ENCODE data around the gene DNMT3L.
"Not testable (repeated sequence)": the region's sequence is repeated elsewhere in the genome, so short reads cannot be mapped to it uniquely, and the experiment has no call there.

Gene DNMT3L

GRCh38 chr21:44261675-44262295 is at the start of gene DNMT3L:
Gene DNMT3L (minus strand): TSS chr21:44261897. CDS start chr21:44261259, 638 bp downstream.
- DNase-seq (ENCODE audit: low read depth in 1 of 2, low spot score in 1 of 2) = no peak

DNA sequence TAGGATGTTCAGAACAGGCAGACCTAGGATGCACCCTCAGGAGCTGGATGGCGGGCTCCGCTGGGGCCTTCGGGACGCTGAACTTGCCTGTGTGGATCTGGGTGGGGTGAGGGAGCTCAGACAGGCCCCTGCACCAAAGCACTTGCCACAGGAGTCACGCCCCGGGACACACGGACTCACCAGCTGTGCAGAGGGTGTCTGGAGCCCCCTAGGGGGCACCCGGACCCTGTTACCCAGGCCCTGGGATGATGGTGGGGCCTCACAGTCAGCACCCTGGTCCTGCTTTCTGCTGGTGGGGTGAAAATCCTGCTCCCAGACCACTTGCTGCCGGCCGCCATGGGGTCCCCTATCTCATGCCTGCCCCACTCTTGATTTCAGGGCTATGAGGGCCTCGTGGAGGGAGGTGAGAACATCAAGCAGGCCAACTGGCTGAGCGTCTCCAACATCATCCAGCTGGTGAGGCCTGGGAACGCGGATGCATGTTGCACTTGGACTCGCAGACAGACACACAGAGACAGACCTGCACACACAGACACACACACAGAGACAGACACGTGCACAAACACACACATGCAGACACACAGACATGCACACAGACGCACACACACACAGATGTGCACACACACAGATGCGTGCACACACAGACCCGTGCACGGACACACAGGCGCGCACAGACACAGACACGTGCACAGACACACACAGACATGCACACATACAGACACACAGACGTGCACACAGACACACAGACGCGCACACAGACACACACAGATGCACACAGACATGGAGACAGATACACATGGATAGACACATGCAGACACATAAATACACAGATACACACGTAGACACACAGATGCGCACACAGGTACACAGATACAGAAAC is 49.2 kb upstream of the DNMT3L start:
- DNase-seq (ENCODE audit: low read depth in 1 of 2, low spot score in 1 of 2) = no peak

DNA sequence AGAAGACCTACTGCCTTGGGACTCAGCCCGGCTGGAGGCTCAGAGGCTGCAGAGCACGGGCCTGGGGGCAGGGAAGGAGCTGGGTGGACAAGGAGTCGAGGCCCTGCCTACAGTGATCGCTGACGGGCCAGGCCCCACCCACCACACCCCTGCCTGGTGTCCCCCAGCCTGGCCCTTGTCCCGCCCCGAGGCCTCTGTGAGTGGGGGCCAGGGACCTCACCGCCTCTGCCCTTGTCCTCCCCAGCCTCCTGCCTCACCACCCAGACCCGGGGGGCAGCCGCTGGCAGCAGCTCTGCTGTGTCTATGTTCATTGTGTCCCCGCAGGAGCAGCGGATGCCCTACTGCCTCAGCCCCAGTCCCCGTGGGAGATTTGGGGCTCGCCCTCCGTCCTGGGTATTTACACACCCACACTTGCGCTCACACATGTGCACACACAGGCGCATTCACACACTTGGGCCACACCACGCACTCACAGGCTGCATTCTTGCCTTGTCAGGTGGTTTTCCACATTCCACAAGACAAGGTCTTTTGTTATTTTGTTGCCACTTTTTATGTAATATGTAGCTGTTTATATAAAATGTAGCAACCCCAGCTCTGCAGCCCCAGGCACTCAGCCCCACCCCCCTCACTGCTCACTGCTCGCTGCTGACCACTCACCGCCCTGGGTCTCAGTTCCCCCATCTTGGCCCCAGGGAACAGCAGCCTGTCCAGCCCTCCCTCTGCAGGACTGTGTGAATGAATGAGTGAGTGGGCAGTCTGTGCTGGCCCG is 45.4 kb upstream of the DNMT3L start:
- no peak for DNase-seq (ENCODE audit: low read depth in 1 of 2, low spot score in 1 of 2)

- DNase-seq (ENCODE audit: low read depth in 1 of 2, low spot score in 1 of 2) = no peak
Measured at GRCh38 chr21:44305691-44306090, 44.0 kb upstream of the DNMT3L start.

DNA sequence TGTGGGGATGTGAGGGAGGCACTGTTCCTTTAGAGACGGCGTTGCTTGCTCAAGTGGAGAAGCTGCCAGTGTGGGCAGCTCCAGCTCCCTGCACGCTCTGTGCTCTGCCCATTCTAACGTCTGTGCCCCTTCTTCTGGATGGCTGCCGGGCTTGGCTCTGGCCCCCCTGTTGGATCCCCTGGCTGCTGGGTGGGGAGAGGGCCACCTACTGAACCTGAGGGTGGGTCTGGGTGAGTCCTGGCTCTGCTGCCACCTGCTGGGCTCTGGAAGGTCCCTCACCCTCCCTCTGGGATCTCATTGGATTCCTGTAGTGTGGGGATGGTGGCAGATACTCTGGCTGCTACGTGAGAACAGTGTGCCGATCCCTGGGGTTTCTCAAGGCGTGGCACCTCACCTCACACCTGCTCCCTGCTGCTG is 43.2 kb upstream of the DNMT3L start:
- peak in 1 of 2 donors; percentile 31 for DNase-seq (ENCODE audit: low read depth in 1 of 2, low spot score in 1 of 2)

- DNase-seq (ENCODE audit: low read depth in 1 of 2, low spot score in 1 of 2) = no peak
Measured at GRCh38 chr21:44304011-44304616, 42.4 kb upstream of the DNMT3L start.

DNA sequence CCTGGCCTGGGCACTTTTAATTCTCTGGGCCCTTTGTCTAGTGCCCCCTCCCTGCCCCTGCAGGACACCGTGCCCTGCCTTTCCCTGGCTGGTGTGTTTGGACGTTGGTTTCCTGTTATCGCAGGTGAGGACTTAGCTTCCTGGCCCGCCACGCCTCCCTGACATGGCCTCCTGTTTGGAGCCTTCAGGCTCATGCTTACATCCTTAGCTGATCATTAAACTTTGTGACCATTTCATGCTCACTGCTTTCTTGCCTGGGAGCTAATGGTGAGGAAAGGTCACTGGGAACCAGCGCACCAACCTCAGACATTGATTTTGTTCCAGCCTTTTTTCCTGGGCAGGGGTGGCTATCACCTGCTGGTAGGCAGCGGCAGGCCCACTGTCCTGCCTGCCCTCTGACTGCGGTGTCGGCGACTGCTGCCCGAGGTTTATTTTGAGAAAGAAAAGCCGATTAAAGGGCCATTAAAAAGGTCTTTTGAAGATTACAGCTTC is 41.8 kb upstream of the DNMT3L start:
- no peak for DNase-seq (ENCODE audit: low read depth in 1 of 2, low spot score in 1 of 2)

GRCh38 chr21:44302573-44303401 is 41.1 kb upstream of the DNMT3L start:
- not testable (repeated sequence) for DNase-seq (ENCODE audit: low read depth in 1 of 2, low spot score in 1 of 2)

DNA sequence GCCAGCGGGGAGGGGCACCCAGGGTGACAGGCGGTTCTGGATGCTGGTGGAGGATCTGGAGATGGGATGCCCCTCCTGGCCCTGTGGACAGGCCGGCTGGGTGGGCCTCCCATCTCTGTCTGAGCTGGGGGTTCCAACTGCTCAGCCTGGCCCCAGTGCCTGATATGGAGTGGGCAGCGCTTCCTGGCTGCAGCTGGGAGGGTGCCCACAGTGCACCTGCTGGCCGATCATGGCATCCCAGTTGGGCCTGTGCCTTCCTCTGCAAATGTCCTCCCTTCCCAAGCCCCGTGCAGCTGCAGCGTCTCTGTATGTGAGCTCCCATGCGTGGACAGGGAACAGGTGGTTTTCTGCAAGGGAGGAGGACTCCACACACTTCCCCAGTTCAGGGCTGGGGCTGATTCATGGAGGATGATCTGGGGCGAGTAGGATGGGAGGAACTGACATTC is 40.3 kb upstream of the DNMT3L start:
- no peak for DNase-seq (ENCODE audit: low read depth in 1 of 2, low spot score in 1 of 2)

DNA sequence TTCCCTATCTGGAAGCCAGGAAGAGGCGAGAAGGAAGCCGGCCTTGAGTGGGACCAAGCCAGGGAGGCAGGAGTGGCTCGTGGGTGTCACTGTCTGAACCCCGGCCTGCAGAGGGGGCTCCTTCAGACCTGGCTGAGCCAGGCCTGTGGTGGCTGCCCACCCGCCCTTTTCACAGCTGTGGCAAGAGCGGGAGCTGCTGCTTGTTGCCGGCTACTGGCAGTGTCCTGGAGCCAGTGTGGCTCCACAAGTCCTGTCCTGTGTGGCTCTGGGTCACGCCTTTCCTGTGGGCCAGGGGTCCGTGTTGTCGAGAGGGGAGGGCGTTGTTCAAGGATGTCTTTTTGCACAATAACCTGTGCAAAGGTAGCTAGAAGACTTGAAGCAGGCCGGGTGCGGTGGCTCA is 39.4 kb upstream of the DNMT3L start:
- no peak for DNase-seq (ENCODE audit: low read depth in 1 of 2, low spot score in 1 of 2)

DNA sequence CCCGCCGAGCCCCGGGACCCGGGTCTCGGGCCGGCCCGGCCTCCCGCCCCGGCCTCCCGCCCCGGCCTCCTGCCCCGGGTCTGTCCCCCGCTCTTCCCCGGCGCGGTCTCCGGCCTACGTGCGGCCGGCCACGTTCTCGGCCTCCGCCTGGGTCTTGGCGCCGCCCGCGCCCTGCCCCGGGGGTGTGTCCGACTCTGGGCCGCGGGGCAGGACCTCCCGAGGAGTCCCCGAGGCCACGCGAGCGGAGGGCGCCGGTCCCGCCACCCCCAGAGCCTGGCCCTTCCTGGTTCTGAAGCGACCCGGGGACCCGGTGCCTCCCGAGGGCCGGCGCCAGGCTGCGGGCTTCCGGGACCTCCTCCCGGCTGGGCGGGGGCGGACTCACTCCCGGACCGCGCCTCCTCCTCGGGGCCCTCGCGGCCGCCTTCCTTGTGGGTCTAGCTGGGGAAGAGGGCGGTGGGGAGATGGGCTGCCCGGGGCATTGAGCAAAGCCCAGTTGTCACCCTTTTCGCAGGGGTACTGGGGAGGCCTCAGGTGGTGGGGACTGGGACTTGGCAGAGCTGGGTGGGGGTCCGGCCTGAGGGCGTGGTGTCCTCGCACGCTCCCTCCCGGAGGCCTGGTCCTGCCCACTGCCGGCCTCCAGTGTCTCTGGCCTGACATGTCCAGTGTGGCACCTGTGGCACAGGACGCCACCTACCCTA is 38.7 kb upstream of the DNMT3L start:
- peak; percentile 21 to 52 for DNase-seq (ENCODE audit: low read depth in 1 of 2, low spot score in 1 of 2)

DNA sequence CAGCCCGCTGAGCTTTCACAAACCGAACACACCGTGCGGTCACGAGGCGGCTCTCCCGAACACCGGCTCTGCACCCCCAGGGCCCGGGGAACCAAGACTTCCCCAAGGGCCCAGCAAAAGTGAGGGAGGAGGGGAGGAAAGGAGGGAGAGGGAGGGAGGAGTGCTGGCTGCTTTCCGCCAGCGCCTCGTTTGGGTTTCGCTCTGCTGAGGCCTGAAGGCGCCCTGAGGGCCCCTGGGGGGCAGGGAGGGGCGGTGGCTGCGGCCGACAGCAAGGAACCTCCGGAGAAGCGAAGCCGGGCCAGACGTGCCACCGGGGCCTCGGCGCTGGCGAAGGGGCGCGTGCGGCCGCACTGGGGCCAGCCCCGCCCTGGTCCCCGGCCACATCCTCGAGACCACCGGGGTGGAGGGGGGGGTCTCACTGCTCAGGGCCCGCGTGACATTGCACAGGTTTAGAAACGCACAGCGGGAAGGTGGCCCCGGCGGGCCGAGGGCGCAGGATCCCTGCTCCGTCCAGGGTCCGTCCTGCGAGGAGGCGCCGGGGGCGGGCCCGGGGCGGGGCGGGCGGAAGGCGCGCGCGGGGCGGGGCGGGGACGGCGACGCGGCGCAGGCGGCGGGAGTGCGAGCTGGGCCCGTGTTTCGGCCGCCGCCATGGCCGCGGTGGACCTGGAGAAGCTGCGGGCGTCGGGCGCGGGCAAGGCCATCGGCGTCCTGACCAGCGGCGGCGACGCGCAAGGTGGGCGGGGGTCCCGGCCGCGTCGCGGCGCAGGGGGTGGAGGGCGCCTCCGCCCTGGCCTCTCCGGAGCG is 38.0 kb upstream of the DNMT3L start, which contains the start of gene PFKL:
PFKL (plus strand) TSS at position 596 of the 804 bp plus-strand sequence; CDS start at position 649, 53 bp downstream.
- peak; percentile 23 to 55 for DNase-seq (ENCODE audit: low read depth in 1 of 2, low spot score in 1 of 2)

GRCh38 chr21:44299085-44299457 is 37.4 kb upstream of the DNMT3L start:
- no peak for DNase-seq (ENCODE audit: low read depth in 1 of 2, low spot score in 1 of 2)

DNA sequence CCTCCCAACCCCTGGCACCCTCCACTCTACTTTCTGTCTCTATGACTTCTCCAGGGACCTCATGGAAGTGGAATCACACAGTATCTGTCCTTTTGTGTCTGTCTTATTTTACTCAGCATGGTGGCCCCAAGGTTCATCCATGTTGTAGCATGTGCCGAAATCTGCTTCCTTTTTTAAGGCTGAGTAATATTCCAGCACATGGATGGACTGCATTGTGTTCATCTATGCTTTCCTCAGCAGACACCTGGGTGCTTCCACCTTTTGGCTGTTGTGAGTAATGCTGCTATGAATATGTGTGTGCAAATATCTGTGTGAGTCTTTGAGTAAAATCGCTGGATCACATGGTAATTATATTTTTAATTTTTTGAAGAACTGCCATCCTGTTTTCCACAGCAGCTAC is 36.6 kb upstream of the DNMT3L start:
- no peak for DNase-seq (ENCODE audit: low read depth in 1 of 2, low spot score in 1 of 2)

DNA sequence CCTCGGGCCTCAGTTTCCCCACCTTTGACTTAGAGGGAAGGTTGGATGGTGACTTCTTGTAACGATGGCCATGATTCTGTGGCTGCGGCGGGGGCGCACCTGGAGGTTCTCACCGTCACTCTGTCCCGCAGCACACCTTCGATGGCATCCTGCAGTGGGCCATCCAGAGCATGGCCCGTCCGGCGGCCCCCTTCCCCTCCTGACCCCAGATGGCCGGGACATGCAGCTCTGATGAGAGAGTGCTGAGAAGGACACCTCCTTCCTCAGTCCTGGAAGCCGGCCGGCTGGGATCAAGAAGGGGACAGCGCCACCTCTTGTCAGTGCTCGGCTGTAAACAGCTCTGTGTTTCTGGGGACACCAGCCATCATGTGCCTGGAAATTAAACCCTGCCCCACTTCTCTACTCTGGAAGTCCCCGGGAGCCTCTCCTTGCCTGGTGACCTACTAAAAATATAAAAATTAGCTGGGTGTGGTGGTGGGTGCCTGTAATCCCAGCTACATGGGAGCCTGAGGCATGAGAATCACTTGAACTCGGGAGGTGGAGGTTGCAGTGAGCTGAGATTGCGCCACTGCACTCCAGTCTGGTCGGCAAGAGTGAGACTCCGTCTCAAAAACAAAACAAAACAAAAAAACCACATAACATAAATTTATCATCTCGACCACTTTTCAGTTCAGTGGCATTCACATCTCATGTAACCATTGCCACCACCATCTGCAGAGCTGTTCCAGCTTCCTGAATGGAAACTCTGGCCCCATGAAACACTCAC is 36.0 kb upstream of the DNMT3L start:
- peak; percentile 50 to 60 for DNase-seq (ENCODE audit: low read depth in 1 of 2, low spot score in 1 of 2)

- no peak for DNase-seq (ENCODE audit: low read depth in 1 of 2, low spot score in 1 of 2)
Measured at GRCh38 chr21:44296916-44297315, 35.2 kb upstream of the DNMT3L start.

DNA sequence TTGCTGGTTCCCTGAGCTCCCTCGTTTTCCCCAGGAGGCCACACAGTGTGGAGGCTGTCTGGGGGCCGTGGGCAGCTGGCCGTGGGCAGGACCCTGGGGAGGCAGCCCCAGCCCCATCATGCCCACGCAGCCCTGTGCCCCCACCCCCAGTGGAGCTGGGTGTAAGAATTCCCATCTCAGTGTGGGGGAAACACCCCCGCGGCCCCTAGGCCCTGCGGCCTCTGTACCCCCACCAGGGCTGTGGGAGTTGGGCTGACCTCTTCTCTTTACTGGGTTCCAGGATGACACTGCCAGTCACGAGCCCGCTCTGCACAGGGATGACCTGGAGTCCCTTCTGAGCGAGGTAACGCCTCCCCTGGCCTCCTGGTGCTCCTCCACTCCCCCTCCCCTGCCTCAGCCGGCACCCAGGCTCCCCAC is 34.4 kb upstream of the DNMT3L start:
- DNase-seq (ENCODE audit: low read depth in 1 of 2, low spot score in 1 of 2) = no peak

DNA sequence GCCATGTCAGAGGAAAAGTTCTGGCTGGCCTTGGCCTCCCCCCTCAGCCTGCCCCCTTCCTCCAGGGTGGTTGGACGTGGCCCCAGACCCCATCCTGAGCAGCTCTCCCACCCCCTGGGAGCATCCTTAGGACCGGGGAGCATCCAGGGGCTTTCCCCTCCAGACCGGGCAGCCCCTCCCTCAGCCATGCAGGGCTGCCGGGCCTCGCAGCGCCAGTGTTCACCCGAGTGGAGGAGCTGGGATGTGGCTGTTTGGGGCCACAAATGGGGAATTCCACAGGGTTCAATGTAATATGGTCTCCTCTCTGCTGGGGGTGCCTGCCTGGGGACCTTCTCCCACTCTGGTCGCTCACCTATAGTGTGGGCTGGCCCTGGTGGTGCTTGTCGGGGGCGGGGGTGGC is 33.9 kb upstream of the DNMT3L start:
- DNase-seq (ENCODE audit: low read depth in 1 of 2, low spot score in 1 of 2) = no peak

Measured in stimulated activated CD4-positive, alpha-beta T cell treated with anti-CD3 and anti-CD28 coated beads, Interleukin-15, amount 100 ng/mL, for 1 hour (primary cell).